SK-N-MC (cell line): ENCODE results near the gene GNAI2.

Experiments used
- DNase-seq: peaks from one replicate; pipeline ENCODE4 v3.0.0-alpha.2; 2011; ENCODE audit warnings: low read depth, low spot score
- H3K27ac ChIP-seq: fragments of 200-600 bp; sonication (generic); 2 replicates; pipeline ENCODE4 v1.5.1; 2016; ENCODE audit warnings: mixed run types
- H3K36me3 ChIP-seq: fragments of 200-600 bp; sonication (generic); 2 replicates; pipeline ENCODE4 v1.6.1; 2017; ENCODE audit warnings: antibody characterized with exemption, low read length, mixed read lengths; ENCODE audit not compliant: insufficient read depth
- H3K4me3 ChIP-seq: fragments of 200-600 bp; sonication (generic); 2 replicates; pipeline ENCODE4 v1.5.1; 2016
- H3K9ac ChIP-seq: fragments of 200-600 bp; sonication (generic); 2 replicates; pipeline ENCODE4 v1.8.0; 2017; ENCODE audit warnings: mixed run types, mixed read lengths; ENCODE audit not compliant: insufficient read length
- H3K9me3 ChIP-seq: fragments of 200-600 bp; sonication (generic); 2 replicates; pipeline ENCODE4 v1.6.1; 2017; ENCODE audit warnings: low read depth, mild to moderate bottlenecking, antibody characterized with exemption, low read length, moderate library complexity, mixed read lengths
- EZH2 ChIP-seq: fragments of 200-600 bp; sonication (generic); IDR thresholded peaks from one replicate; pipeline ENCODE4 v1.6.1; 2017; ENCODE audit warnings: antibody characterized with exemption
- FOXP2 ChIP-seq: optimal IDR thresholded peaks from 2 replicates; pipeline ENCODE3; 2011; ENCODE audit warnings: mild to moderate bottlenecking, moderate library complexity; ENCODE audit not compliant: insufficient read depth; ENCODE audit errors: extremely low read length, control extremely low read depth
- POLR2AphosphoS5 ChIP-seq: IDR thresholded peaks from 2 replicates; pipeline ENCODE4 v1.6.1; 2012; ENCODE audit warnings: mild to moderate bottlenecking, low read depth, low read length, borderline replicate concordance

GNAI2 gene

GRCh38 chr3:50286322-50287227 is 50.6 kb downstream of the GNAI2 start:
- Histone ChIP-seq H3K36me3 (peaks cover 14% of the 10 kb centered on the region; the same call in 1 of the 2 replicates), H3K9ac (no peak overlapping the region), H3K27ac (no peak overlapping the region), H3K9me3 (no peaks in the 10 kb centered on the region), H3K4me3 (no peak overlapping the region)
- TF ChIP-seq EZH2 (no peak), FOXP2 (no peak), POLR2AphosphoS5 (peak; percentile 2; the same call in 1 of the 2 replicates)
- DNase-seq: no peak

- TF ChIP-seq FOXP2: no peak
- TF ChIP-seq EZH2: no peak
- TF ChIP-seq POLR2AphosphoS5: no peak; the same call in 1 of the 2 replicates
- Histone ChIP-seq H3K27ac (no peak overlapping the region), H3K4me3 (no peak overlapping the region), H3K36me3 (peaks cover 14% of the 10 kb centered on the region; the same call in 1 of the 2 replicates), H3K9me3 (no peaks in the 10 kb centered on the region), H3K9ac (no peak overlapping the region)
- no peak for DNase-seq
These were observed 51.3 kb downstream of the GNAI2 start for GRCh38 chr3:50287262-50287661.

- no peaks in the 10 kb centered on the region for H3K9me3 ChIP-seq
- H3K27ac ChIP-seq: no peak overlapping the region
- TF ChIP-seq POLR2AphosphoS5: no peak
- TF ChIP-seq EZH2: no peak
- no peak for TF ChIP-seq FOXP2
- no peak overlapping the region for H3K9ac ChIP-seq
- H3K4me3 ChIP-seq: no peak overlapping the region
- no peak for DNase-seq
- peaks cover 14% of the 10 kb centered on the region; the same call in 1 of the 2 replicates for H3K36me3 ChIP-seq
These were observed 52.5 kb downstream of the GNAI2 start for GRCh38 chr3:50288387-50289007.

- Histone ChIP-seq H3K9me3 (no peaks in the 10 kb centered on the region), H3K4me3 (no peak overlapping the region), H3K9ac (no peak overlapping the region), H3K27ac (no peak overlapping the region), H3K36me3 (peaks cover 14% of the 10 kb centered on the region; the same call in 1 of the 2 replicates)
- TF ChIP-seq FOXP2 (no peak), EZH2 (no peak), POLR2AphosphoS5 (no peak)
- no peak for DNase-seq
These were observed 53.1 kb downstream of the GNAI2 start for GRCh38 chr3:50289130-50289529.

- Histone ChIP-seq H3K27ac (no peak overlapping the region), H3K9ac (no peak overlapping the region), H3K36me3 (peaks cover 14% of the 10 kb centered on the region; the same call in 1 of the 2 replicates), H3K4me3 (no peak overlapping the region), H3K9me3 (no peaks in the 10 kb centered on the region)
- TF ChIP-seq EZH2 (no peak), POLR2AphosphoS5 (no peak), FOXP2 (no peak)
- DNase-seq: no peak
These were observed 54.2 kb downstream of the GNAI2 start for GRCh38 chr3:50290161-50290641.

- Histone ChIP-seq H3K36me3 (peaks cover 14% of the 10 kb centered on the region; the same call in 1 of the 2 replicates), H3K9me3 (no peaks in the 10 kb centered on the region), H3K9ac (peak within 1 kb of the TSS; percentile 89), H3K27ac (0 out of 2 replicates have a peak within 1 kb of the TSS, but pooled peaks have one; percentile 31), H3K4me3 (peak within 1 kb of the TSS; percentile 84)
- TF ChIP-seq FOXP2: peak; percentile 41
- peak; percentile 76; the same call in 1 of the 2 replicates for TF ChIP-seq POLR2AphosphoS5
- TF ChIP-seq EZH2: no peak
- DNase-seq: peak; percentile 70
These were observed 56.4 kb downstream of the GNAI2 start, which contains the start of gene IFRD2 for GRCh38 chr3:50292159-50293078. Gene IFRD2 (minus strand): TSS chr3:50292429. CDS start chr3:50292274, 155 bp downstream.

GRCh38 chr3:50293079-50293801 is 57.2 kb downstream of the GNAI2 start:
- no peak for DNase-seq
- H3K4me3 ChIP-seq: peak overlapping the region; percentile 84
- H3K36me3 ChIP-seq: peaks cover 11% of the 10 kb centered on the region; the same call in 1 of the 2 replicates
- H3K27ac ChIP-seq: no peak overlapping the region
- no peak for TF ChIP-seq EZH2
- TF ChIP-seq FOXP2: no peak
- no peak for TF ChIP-seq POLR2AphosphoS5
- H3K9ac ChIP-seq: peak overlapping the region; percentile 67
- no peaks in the 10 kb centered on the region for H3K9me3 ChIP-seq
